ENCODE results near the gene COQ3.

DNA sequence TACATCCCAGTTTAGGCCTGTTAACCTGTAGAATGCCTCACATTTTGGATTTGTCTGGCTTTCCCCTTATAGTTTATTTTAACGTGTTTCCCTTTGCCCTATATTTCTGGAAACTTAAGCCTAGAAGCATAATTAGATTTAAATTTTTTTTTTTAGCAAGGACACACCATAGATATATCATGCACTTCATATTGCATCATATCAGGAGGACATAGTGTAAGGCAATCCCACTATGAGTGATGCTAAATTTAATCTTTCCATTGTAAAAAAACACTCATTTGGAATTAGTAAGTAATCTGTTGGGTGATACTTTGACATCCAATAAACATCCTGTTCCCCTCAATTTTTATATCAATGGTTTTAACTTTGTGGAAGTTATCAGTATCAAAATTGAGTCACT, 34.2 kb downstream of the COQ3 start:
- TF ChIP-seq, protein P1, sequence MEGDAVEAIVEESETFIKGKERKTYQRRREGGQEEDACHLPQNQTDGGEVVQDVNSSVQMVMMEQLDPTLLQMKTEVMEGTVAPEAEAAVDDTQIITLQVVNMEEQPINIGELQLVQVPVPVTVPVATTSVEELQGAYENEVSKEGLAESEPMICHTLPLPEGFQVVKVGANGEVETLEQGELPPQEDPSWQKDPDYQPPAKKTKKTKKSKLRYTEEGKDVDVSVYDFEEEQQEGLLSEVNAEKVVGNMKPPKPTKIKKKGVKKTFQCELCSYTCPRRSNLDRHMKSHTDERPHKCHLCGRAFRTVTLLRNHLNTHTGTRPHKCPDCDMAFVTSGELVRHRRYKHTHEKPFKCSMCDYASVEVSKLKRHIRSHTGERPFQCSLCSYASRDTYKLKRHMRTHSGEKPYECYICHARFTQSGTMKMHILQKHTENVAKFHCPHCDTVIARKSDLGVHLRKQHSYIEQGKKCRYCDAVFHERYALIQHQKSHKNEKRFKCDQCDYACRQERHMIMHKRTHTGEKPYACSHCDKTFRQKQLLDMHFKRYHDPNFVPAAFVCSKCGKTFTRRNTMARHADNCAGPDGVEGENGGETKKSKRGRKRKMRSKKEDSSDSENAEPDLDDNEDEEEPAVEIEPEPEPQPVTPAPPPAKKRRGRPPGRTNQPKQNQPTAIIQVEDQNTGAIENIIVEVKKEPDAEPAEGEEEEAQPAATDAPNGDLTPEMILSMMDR (IDR thresholded peaks at IDR 0.05): no peak
- TF ChIP-seq OVOL2 (CRISPR knock-in tag; IDR thresholded peaks at IDR 0.05; ENCODE audit: borderline replicate concordance): no peak
- TF ChIP-seq JUN (CRISPR knock-in tag; IDR thresholded peaks at IDR 0.05): no peak
- TF ChIP-seq, protein P2, sequence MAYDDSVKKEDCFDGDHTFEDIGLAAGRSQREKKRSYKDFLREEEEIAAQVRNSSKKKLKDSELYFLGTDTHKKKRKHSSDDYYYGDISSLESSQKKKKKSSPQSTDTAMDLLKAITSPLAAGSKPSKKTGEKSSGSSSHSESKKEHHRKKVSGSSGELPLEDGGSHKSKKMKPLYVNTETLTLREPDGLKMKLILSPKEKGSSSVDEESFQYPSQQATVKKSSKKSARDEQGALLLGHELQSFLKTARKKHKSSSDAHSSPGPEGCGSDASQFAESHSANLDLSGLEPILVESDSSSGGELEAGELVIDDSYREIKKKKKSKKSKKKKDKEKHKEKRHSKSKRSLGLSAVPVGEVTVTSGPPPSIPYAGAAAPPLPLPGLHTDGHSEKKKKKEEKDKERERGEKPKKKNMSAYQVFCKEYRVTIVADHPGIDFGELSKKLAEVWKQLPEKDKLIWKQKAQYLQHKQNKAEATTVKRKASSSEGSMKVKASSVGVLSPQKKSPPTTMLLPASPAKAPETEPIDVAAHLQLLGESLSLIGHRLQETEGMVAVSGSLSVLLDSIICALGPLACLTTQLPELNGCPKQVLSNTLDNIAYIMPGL (CRISPR knock-in tag; IDR thresholded peaks at IDR 0.05): no peak
- no peak for TF ChIP-seq NR2C2 (CRISPR knock-in tag; IDR thresholded peaks at IDR 0.05)
- TF ChIP-seq, protein P3, sequence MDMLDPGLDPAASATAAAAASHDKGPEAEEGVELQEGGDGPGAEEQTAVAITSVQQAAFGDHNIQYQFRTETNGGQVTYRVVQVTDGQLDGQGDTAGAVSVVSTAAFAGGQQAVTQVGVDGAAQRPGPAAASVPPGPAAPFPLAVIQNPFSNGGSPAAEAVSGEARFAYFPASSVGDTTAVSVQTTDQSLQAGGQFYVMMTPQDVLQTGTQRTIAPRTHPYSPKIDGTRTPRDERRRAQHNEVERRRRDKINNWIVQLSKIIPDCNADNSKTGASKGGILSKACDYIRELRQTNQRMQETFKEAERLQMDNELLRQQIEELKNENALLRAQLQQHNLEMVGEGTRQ (CRISPR knock-in tag; IDR thresholded peaks at IDR 0.05): no peak
- TF ChIP-seq, protein P4, sequence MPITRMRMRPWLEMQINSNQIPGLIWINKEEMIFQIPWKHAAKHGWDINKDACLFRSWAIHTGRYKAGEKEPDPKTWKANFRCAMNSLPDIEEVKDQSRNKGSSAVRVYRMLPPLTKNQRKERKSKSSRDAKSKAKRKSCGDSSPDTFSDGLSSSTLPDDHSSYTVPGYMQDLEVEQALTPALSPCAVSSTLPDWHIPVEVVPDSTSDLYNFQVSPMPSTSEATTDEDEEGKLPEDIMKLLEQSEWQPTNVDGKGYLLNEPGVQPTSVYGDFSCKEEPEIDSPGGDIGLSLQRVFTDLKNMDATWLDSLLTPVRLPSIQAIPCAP (CRISPR knock-in tag; IDR thresholded peaks at IDR 0.05): no peak
- TF ChIP-seq SMAD3 (CRISPR knock-in tag; IDR thresholded peaks at IDR 0.05; ENCODE audit: borderline replicate concordance): no peak
- no peak for TF ChIP-seq ZNF423 (CRISPR knock-in tag; IDR thresholded peaks at IDR 0.05)

Measured in WTC11 (cell line).